ENCODE data around the gene SPTAN1. TPM values are rescaled to one million over a fixed set of nuclear protein-coding genes. Genes with fewer than 3 reads are reported as not detected.

The SPTAN1 gene
- polyA plus RNA-seq, 1 donor from 2014 or later, result 287 TPM

DNA sequence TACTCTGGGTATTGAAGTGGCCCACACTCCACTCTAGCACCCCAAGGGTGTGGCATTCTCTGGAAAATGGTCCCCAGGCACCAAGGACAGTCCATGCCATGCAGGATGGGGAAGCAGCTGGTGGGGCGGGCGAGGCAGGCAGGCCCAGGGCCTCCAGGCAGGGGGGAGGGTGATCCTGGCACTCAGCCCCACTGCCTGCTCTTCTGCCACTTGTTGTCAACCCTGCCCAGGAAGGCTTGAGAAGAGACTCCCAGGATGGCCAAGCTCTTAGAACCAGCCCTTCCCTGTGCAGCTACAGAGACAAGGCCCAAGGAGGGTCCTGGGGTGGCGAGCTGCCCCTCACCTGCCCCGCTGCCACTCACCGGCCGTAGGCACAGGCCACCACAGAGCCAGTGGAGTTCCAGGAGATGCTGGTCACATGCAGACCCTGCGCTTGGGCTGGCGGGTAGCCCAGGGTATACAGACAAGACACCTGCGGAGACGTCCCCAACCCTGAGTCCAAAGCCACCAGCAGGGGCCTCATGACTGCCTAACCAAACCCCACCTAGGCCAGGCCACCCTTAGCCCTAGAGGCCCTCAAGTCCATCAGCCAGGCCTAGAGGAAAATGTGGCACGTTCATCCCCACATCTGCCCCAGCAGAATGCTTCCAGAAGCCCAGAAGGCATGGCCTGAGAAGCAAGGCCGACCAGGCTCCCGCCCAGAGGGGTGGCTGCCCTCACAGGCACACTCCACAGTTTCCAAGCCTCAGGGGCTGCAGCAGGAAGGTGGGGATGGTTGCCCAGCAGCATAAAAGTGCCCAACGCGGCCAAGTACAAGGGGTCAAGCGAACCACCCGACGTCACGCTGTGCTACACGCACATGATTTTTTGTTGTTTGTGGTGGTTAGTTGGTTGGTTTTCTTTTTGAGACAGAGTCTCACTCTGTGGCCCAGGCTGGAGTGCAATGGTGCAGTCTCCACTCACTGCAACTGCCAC is 84.5 kb downstream of the SPTAN1 start:
- no peak overlapping the region for H2AFZ ChIP-seq (ENCODE audit: low read depth, low read length)
- peaks cover 3% of the 10 kb centered on the region for H3K36me3 ChIP-seq (ENCODE audit: insufficient read depth, low read length)
- H3K27ac ChIP-seq (ENCODE audit: low read length), result no peak overlapping the region
- no peaks in the 10 kb centered on the region for H3K27me3 ChIP-seq (ENCODE audit: insufficient read depth, low read depth, low read length)
- H3K79me2 ChIP-seq (replicated peaks; ENCODE audit: insufficient read depth, low read length), result no peaks in the 10 kb centered on the region
- H3K4me2 ChIP-seq (ENCODE audit: low read length), result no peak overlapping the region
- H3F3A ChIP-seq (ENCODE audit: insufficient read depth, low read length, poor library complexity, severe bottlenecking), result no peaks in the 10 kb centered on the region
- no peaks in the 10 kb centered on the region for H3K9me2 ChIP-seq (ENCODE audit: insufficient read depth, low read length)
- no peak overlapping the region for H3K9ac ChIP-seq (ENCODE audit: low read length)
- no peaks in the 10 kb centered on the region for H4K20me1 ChIP-seq (ENCODE audit: insufficient read depth)
- no peak overlapping the region for H3K4me3 ChIP-seq (ENCODE audit: low read length)
- no peak for TF ChIP-seq TAF1 (IDR thresholded peaks at IDR 0.05; ENCODE audit: low read depth)
- TF ChIP-seq SMC3 (conservative IDR thresholded peaks at IDR 0.05; ENCODE audit: poor library complexity), result no peak
- TF ChIP-seq RAD21 (conservative IDR thresholded peaks at IDR 0.05), result no peak
- no peak for TF ChIP-seq EZH2 (IDR thresholded peaks at IDR 0.05; ENCODE audit: borderline replicate concordance, insufficient read depth, low read length, poor library complexity, severe bottlenecking)
- TF ChIP-seq, protein P1, sequence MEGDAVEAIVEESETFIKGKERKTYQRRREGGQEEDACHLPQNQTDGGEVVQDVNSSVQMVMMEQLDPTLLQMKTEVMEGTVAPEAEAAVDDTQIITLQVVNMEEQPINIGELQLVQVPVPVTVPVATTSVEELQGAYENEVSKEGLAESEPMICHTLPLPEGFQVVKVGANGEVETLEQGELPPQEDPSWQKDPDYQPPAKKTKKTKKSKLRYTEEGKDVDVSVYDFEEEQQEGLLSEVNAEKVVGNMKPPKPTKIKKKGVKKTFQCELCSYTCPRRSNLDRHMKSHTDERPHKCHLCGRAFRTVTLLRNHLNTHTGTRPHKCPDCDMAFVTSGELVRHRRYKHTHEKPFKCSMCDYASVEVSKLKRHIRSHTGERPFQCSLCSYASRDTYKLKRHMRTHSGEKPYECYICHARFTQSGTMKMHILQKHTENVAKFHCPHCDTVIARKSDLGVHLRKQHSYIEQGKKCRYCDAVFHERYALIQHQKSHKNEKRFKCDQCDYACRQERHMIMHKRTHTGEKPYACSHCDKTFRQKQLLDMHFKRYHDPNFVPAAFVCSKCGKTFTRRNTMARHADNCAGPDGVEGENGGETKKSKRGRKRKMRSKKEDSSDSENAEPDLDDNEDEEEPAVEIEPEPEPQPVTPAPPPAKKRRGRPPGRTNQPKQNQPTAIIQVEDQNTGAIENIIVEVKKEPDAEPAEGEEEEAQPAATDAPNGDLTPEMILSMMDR (IDR thresholded peaks at IDR 0.05; ENCODE audit: poor library complexity, severe bottlenecking), result no peak
- no peak for TF ChIP-seq MXI1 (conservative IDR thresholded peaks at IDR 0.05; ENCODE audit: poor library complexity, severe bottlenecking)
- no peak for TF ChIP-seq EP300 (conservative IDR thresholded peaks at IDR 0.05; ENCODE audit: poor library complexity, severe bottlenecking)
- no peak for TF ChIP-seq POLR2AphosphoS5 (IDR thresholded peaks at IDR 0.05)
- TF ChIP-seq, protein P2, sequence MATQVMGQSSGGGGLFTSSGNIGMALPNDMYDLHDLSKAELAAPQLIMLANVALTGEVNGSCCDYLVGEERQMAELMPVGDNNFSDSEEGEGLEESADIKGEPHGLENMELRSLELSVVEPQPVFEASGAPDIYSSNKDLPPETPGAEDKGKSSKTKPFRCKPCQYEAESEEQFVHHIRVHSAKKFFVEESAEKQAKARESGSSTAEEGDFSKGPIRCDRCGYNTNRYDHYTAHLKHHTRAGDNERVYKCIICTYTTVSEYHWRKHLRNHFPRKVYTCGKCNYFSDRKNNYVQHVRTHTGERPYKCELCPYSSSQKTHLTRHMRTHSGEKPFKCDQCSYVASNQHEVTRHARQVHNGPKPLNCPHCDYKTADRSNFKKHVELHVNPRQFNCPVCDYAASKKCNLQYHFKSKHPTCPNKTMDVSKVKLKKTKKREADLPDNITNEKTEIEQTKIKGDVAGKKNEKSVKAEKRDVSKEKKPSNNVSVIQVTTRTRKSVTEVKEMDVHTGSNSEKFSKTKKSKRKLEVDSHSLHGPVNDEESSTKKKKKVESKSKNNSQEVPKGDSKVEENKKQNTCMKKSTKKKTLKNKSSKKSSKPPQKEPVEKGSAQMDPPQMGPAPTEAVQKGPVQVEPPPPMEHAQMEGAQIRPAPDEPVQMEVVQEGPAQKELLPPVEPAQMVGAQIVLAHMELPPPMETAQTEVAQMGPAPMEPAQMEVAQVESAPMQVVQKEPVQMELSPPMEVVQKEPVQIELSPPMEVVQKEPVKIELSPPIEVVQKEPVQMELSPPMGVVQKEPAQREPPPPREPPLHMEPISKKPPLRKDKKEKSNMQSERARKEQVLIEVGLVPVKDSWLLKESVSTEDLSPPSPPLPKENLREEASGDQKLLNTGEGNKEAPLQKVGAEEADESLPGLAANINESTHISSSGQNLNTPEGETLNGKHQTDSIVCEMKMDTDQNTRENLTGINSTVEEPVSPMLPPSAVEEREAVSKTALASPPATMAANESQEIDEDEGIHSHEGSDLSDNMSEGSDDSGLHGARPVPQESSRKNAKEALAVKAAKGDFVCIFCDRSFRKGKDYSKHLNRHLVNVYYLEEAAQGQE (IDR thresholded peaks at IDR 0.05; ENCODE audit: borderline replicate concordance), result no peak
- no peaks in the 10 kb centered on the region for H3K9me3 ChIP-seq (ENCODE audit: low read length)

DNA sequence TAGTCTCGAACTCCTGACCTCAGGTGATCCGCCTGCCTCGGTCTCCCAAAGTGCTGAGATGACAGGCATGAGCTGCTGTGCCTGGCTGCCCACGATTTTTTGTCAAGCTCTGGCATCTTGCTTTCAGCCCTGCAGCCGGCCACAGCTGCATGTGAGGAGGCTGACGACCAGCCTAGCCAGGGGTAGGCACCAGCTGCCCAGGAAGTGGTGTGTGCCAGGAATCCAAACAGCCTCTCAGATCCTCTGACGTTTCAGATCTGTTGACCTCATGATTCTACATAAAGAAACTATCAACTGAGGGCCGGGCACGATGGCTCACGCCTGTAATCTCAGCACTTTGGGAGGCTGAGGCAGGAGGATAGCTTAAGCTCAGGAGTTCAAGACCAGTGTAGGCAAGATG is 85.3 kb downstream of the SPTAN1 start:
- Histone ChIP-seq H3F3A (ENCODE audit: insufficient read depth, low read length, poor library complexity, severe bottlenecking) (no peaks in the 10 kb centered on the region), H3K36me3 (ENCODE audit: insufficient read depth, low read length) (no peaks in the 10 kb centered on the region), H2AFZ (ENCODE audit: low read depth, low read length) (no peak overlapping the region), H3K4me2 (ENCODE audit: low read length) (no peak overlapping the region), H3K27ac (ENCODE audit: low read length) (no peak overlapping the region), H3K27me3 (ENCODE audit: insufficient read depth, low read depth, low read length) (no peaks in the 10 kb centered on the region), H3K9me3 (ENCODE audit: low read length) (no peaks in the 10 kb centered on the region), H3K79me2 (replicated peaks; ENCODE audit: insufficient read depth, low read length) (no peaks in the 10 kb centered on the region), H4K20me1 (ENCODE audit: insufficient read depth) (no peaks in the 10 kb centered on the region), H3K9ac (ENCODE audit: low read length) (no peak overlapping the region), H3K4me3 (ENCODE audit: low read length) (no peak overlapping the region), H3K9me2 (ENCODE audit: insufficient read depth, low read length) (no peaks in the 10 kb centered on the region)
- TF ChIP-seq EZH2 (IDR thresholded peaks at IDR 0.05; ENCODE audit: borderline replicate concordance, insufficient read depth, low read length, poor library complexity, severe bottlenecking) (no peak), TAF1 (IDR thresholded peaks at IDR 0.05; ENCODE audit: low read depth) (no peak), MXI1 (conservative IDR thresholded peaks at IDR 0.05; ENCODE audit: poor library complexity, severe bottlenecking) (no peak), SMC3 (conservative IDR thresholded peaks at IDR 0.05; ENCODE audit: poor library complexity) (no peak)
- TF ChIP-seq, protein P2 (IDR thresholded peaks at IDR 0.05; ENCODE audit: borderline replicate concordance), result no peak
- TF ChIP-seq, protein P1 (IDR thresholded peaks at IDR 0.05; ENCODE audit: poor library complexity, severe bottlenecking), result no peak
